OCI-M2 (cell line): ENCODE measurements around the gene MYL6.

Experiments
- DNase-seq: peaks from one replicate; lab custom pipeline; 2025; ENCODE audit not compliant: unreplicated experiment; lab: John Stamatoyannopoulos, UW

MYL6 gene

GRCh38 chr12:56129206-56129941 lies 28.8 kb upstream of the MYL6 start:
- DNase-seq: no peak

DNA sequence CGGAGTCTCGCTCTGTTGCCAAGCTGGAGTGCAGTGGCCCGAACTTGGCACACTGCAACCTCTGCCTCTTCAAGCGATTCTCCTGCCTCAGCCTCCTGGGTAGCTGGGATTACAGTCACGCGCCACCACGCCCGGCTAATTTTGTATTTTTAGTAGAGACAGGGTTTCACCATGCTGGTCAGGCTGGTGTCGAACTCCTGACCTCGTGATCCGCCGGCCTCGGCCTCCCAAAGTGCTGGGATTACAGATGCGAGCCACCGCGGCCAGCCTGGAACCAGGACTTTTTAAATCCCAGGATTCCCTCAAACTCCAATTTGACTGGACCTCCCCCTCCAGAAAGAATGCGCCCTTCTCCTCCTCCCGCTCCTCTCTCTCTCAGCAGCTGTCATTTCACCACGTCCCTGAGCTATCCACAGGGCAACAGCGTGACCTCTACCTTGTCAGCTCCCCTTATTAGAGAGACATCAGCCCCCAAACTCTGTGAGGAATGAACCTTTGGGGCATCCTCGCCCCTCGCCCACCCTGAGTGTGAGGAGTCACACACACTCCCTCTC lies 28.1 kb upstream of the MYL6 start:
- DNase-seq: no peak

DNA sequence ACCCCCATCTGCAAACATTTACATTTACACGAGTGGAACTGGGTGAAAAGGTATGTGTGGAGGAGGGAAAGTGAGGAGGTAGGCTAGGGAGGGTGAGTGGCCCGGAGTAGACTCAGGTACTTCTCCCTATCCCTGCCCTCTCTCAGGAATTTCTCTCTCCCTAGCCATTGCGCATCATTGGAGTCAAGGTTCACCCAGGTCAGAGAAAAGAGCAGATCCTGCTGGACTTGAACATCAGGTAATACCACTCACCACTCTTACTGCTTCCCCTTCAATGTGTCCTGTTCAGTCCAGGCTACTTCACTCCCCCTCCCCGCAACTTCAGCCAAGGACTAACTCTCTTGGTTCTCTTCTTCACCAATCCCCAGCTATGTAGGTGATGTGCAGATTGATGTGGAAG lies 27.3 kb upstream of the MYL6 start:
- no peak for DNase-seq

GRCh38 chr12:56134897-56135296 lies 23.3 kb upstream of the MYL6 start:
- DNase-seq: no peak

DNA sequence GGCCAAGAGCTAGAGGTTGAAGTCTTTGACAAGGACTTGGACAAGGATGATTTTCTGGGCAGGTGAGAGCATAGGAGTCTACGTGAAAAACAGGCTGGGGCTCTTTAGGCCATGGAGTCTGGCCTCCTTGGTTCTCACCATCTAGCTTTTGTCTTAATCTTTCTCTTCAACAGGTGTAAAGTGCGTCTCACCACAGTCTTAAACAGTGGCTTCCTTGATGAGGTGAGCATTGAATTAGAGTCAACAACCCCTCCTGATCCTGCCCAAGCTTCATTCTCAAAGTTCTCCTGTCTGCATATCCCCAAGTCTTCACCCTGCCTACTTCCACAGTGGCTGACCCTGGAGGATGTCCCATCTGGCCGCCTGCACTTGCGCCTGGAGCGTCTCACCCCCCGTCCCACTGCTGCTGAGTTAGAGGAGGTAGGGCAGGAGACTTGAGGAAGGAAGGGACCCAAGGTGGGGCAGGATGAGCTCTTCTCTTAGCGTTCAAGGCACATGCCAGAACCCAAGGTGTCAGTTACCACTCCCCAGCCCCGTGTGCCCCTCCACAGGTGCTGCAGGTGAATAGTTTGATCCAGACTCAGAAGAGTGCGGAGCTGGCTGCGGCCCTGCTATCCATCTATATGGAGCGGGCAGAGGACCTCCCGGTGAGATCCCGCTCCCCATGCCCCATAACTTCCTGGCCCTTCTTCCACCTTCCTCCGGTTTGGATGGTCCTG lies 20.1 kb upstream of the MYL6 start:
- no peak for DNase-seq

- DNase-seq: no peak
These were observed 16.0 kb upstream of the MYL6 start for GRCh38 chr12:56141946-56142784.

- DNase-seq: no peak
These were observed 14.9 kb upstream of the MYL6 start for GRCh38 chr12:56143217-56143616.

DNA sequence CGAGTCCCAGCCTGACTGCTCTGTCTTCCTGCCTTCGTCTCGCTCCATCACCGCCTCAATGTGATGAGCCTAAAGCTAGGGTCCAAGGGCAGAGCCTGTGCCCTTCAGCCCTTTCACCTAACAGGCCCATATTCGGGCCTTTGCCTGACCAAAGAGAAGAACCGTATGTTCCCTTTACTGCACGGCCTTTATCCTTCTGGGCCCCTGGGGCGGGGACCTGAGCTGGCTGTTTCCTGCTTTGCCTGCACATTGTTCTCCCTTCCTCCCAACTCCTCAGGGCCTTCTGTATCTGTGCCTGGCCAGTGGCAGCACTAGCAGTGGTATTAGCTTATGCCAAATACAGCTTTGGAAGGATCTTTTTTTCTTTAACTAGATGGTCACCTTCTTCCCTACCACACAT lies 14.3 kb upstream of the MYL6 start:
- no peak for DNase-seq

DNA sequence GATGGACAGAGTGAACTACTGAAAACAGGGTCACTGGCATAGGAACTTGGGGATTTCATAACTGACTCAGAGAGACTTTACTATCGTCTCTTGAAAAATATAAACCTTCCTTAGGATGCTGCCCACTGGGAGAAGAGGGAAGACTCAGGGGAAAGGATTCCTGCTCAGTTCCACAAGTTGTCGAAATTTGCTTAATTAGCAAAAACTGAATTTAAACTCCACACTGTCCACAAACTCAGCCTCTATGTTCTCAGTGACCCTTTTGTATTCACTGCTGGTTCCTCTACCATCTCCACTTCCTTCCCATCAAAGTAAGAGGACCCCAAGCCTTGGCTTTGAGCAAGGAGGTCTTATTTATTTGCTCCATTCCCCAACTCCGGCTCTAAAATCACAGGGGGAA lies 12.9 kb upstream of the MYL6 start:
- DNase-seq: no peak

GRCh38 chr12:56146492-56147460 lies 11.4 kb upstream of the MYL6 start:
- no peak for DNase-seq

GRCh38 chr12:56150563-56150962 lies 7.6 kb upstream of the MYL6 start:
- DNase-seq: no peak

GRCh38 chr12:56151672-56152131 lies 6.5 kb upstream of the MYL6 start:
- DNase-seq: no peak

GRCh38 chr12:56152132-56152755 lies 5.9 kb upstream of the MYL6 start, which contains the start of gene MYL6B:
Gene MYL6B (plus strand): TSS chr12:56152587. CDS start chr12:56153919, 1,332 bp downstream.
- peak; percentile 76 for DNase-seq

GRCh38 chr12:56152756-56153677 lies 5.1 kb upstream of the MYL6 start:
- DNase-seq: no peak

GRCh38 chr12:56153678-56154065 lies 4.5 kb upstream of the MYL6 start:
- DNase-seq: no peak

- DNase-seq: no peak
These were observed 3.9 kb upstream of the MYL6 start for GRCh38 chr12:56154246-56154771.

DNA sequence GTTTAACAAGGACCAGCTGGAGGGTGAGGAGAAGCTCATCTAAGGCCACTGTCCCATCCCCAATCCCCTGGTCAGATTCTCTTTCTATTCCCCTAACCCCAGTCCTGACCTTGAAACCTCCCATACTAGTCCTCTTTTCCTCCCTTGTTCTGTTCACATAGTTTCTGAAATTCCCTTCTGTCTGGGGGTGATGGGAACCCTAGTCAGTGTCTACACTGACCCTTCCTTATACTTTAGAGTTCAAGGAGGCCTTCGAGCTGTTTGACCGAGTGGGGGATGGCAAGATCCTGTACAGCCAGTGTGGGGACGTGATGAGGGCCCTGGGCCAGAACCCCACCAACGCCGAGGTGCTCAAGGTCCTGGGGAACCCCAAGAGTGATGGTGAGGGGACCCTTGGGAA lies 3.3 kb upstream of the MYL6 start:
- no peak for DNase-seq

GRCh38 chr12:56155256-56155845 lies 2.8 kb upstream of the MYL6 start:
- no peak for DNase-seq
